Measurements from ENCODE around the gene RETREG1. TPM values are rescaled to one million over a fixed set of nuclear protein-coding genes. Genes with fewer than 3 reads are reported as not detected.

RETREG1 gene
- total RNA-seq, 1 experiment from 2014 or later, result 3.4 TPM

DNA sequence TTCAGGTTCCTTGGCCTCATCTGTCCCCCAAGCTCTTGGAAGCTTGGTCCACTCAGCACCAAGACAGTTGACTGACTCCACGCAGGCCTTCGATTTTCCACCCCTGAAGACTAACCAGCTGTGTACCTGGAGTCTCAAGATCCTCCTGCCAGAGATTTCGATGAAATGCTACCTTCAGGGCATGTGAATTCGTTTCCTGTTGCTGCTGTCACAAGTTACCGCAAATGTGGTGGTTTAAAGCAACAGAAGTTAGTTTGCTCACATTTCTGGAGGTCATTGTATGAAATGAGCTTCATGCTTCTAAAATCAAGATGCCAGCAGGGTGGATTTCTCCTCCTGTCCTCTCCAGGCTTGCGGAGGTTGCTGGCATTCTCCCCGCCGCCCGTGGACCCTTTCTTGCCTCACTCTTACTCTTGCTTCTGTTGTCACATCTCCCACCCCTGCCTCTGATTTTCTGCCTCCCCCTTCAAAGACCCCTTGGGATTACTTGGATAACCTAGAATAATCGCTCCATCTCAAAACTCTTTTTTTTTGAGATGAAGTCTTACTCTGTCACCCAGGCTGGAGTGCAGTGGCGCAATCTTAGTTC is 27.6 kb upstream of the RETREG1 start:
- Mint-ChIP-seq H3K27ac (no peak overlapping the region), H3K36me3 (ENCODE audit: insufficient read depth in 1 of 3, low read depth in 3 of 3) (peaks cover 4 to 11% (median 5%) of the 10 kb centered on the region in 3 experiments; a peak in 4 of 7 replicates), H3K27me3 (ENCODE audit: low read depth) (peaks cover 7% of the 10 kb centered on the region), H3K4me3 (no peak overlapping the region), H3K4me1 (peaks cover 12% of the 10 kb centered on the region in 2 experiments), H3K9me3 (peaks cover 17 to 18% of the 10 kb centered on the region in 2 experiments; a peak in 4 of 5 replicates)
- no peak overlapping the region for H2AK5ac ChIP-seq (ENCODE audit: insufficient read length, low read length)
- no peak overlapping the region for H2BK15ac ChIP-seq (ENCODE audit: low read depth, low read length)
- H3K14ac ChIP-seq (ENCODE audit: insufficient read depth, low read length), result no peak overlapping the region
- H2BK5ac ChIP-seq (ENCODE audit: insufficient read length, low read length), result no peak overlapping the region
- H4K20me1 ChIP-seq (ENCODE audit: control insufficient read depth, insufficient read depth, insufficient read length), result peaks cover 2% of the 10 kb centered on the region
- H3K23me2 ChIP-seq (ENCODE audit: insufficient read length, low read depth, low read length, poor library complexity, severe bottlenecking), result no peaks in the 10 kb centered on the region
- H3K79me1 ChIP-seq (ENCODE audit: insufficient read depth, low read depth, low read length, poor library complexity, severe bottlenecking), result no peaks in the 10 kb centered on the region
- no peak overlapping the region for H2BK20ac ChIP-seq (ENCODE audit: low read depth, low read length, poor library complexity, severe bottlenecking)
- no peaks in the 10 kb centered on the region for H3K27me3 ChIP-seq (ENCODE audit: insufficient read depth, low read length)
- H2BK120ac ChIP-seq (ENCODE audit: low read depth, low read length, poor library complexity, severe bottlenecking), result no peak overlapping the region
- H2AFZ ChIP-seq (ENCODE audit: low read length), result no peak overlapping the region
- H3K9ac ChIP-seq (ENCODE audit: extremely low read depth, insufficient read length, low read length), result no peak overlapping the region
- H3K4me2 ChIP-seq (ENCODE audit: insufficient read depth, insufficient read length, low read length), result no peak overlapping the region
- no peak overlapping the region for H4K8ac ChIP-seq (replicated peaks; ENCODE audit: insufficient read length, low read depth, low read length)
- H3K9me3 ChIP-seq (ENCODE audit: control insufficient read depth, low read depth, low read length), result no peaks in the 10 kb centered on the region
- WGBS (ENCODE audit: extremely low coverage, insufficient read length, low lambda C conversion rate), result no CpG with 5 or more reads among the region's 11 CpGs
- H3K4me1 ChIP-seq (ENCODE audit: insufficient read depth, low read length), result no peaks in the 10 kb centered on the region
- DNase-seq, result no peak
- no peak overlapping the region for H3T11ph ChIP-seq (ENCODE audit: low read length)
- H4K91ac ChIP-seq (ENCODE audit: insufficient read length, low read depth, low read length), result no peak overlapping the region
- no peak overlapping the region for H3K27ac ChIP-seq (ENCODE audit: insufficient read length, low read depth, low read length)
- no peak overlapping the region for H3K18ac ChIP-seq (ENCODE audit: insufficient read length, low read depth, low read length)
- TF ChIP-seq, protein P1, sequence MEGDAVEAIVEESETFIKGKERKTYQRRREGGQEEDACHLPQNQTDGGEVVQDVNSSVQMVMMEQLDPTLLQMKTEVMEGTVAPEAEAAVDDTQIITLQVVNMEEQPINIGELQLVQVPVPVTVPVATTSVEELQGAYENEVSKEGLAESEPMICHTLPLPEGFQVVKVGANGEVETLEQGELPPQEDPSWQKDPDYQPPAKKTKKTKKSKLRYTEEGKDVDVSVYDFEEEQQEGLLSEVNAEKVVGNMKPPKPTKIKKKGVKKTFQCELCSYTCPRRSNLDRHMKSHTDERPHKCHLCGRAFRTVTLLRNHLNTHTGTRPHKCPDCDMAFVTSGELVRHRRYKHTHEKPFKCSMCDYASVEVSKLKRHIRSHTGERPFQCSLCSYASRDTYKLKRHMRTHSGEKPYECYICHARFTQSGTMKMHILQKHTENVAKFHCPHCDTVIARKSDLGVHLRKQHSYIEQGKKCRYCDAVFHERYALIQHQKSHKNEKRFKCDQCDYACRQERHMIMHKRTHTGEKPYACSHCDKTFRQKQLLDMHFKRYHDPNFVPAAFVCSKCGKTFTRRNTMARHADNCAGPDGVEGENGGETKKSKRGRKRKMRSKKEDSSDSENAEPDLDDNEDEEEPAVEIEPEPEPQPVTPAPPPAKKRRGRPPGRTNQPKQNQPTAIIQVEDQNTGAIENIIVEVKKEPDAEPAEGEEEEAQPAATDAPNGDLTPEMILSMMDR (conservative IDR thresholded peaks at IDR 0.05), result no peak
- H3K79me2 ChIP-seq (ENCODE audit: insufficient read depth, low read length), result no peaks in the 10 kb centered on the region
- no peak overlapping the region for H3K56ac ChIP-seq (ENCODE audit: insufficient read length, low read depth, low read length)
- H4K5ac ChIP-seq (ENCODE audit: insufficient read length, low read depth, low read length), result no peak overlapping the region
- no peak overlapping the region for H3K4ac ChIP-seq (ENCODE audit: low read depth, low read length)
- H2BK12ac ChIP-seq (ENCODE audit: insufficient read length, low read depth, low read length), result no peak overlapping the region
- H3K23ac ChIP-seq (ENCODE audit: insufficient read length, low read depth, low read length), result no peak overlapping the region
